ENCODE data around the gene MEIOSIN. TPM values are rescaled to one million over a fixed set of nuclear protein-coding genes. Genes with fewer than 3 reads are reported as not detected.

MEIOSIN gene
- total RNA-seq, 6 experiments from 2014 or later = 0.24 TPM; not detected in 5

GRCh38 chr19:45782820-45783785 lies 49.9 kb downstream of the MEIOSIN start:
- Histone ChIP-seq H3K4me3 (no peak overlapping the region), H3K4me1 (peaks cover 0 to 5% (median 0%) of the 10 kb centered on the region in 4 donors), H3K27ac (peak overlapping the region in 1 of 3 donors; percentile 33), H3K27me3 (no peaks in the 10 kb centered on the region), H3K9me3 (no peaks in the 10 kb centered on the region), H3K36me3 (no peaks in the 10 kb centered on the region)
- ATAC-seq = no peak
- TF ChIP-seq CTCF (IDR thresholded peaks at IDR 0.05) (no peak), POLR2A (IDR thresholded peaks at IDR 0.05) (no peak)
- intact Hi-C loops (cut with DNase I) = no loop called here
- WGBS (ENCODE audit: insufficient coverage, low coverage, low lambda C conversion rate, missing lambda C conversion rate) = 90% methylated on average over 4 of the region's 26 CpGs
- DNase-seq = no peak

DNA sequence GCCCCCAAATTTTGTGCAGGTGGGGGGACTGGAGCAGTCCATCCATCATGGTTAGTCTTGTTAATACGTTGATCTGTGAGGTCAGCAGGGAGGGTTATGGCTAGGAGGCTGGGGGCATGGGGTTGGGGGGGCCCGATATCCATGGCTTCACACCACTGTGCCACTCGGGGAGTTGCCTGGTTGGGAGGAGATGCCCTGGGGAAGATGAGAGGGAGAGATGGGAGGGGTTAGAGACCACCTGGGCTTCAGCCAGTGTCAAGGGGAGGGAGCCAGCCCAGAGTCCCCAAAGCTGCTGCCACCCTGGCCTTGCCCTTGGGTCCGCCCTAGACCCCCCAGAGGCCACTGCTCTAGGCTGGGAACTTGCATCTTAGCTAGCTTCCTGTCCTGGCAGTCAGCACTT lies 50.9 kb downstream of the MEIOSIN start:
- no peak for TF ChIP-seq POLR2A (IDR thresholded peaks at IDR 0.05)
- no peak for TF ChIP-seq CTCF (IDR thresholded peaks at IDR 0.05)
- intact Hi-C loops (cut with DNase I) = no loop called here
- H3K36me3 ChIP-seq = no peaks in the 10 kb centered on the region

GRCh38 chr19:45785097-45785496 lies 51.9 kb downstream of the MEIOSIN start:
- H3K9me3 ChIP-seq = no peaks in the 10 kb centered on the region
- no peaks in the 10 kb centered on the region for H3K36me3 ChIP-seq
- no peaks in the 10 kb centered on the region for H3K4me1 ChIP-seq
- intact Hi-C loops (cut with DNase I) = no loop called here
- no peaks in the 10 kb centered on the region for H3K27me3 ChIP-seq
- no peak overlapping the region for H3K4me3 ChIP-seq
- WGBS (ENCODE audit: insufficient coverage, low coverage, low lambda C conversion rate, missing lambda C conversion rate) = 68% methylated on average over 4 of the region's 5 CpGs
- no peak overlapping the region for H3K27ac ChIP-seq
- no peak for TF ChIP-seq CTCF (IDR thresholded peaks at IDR 0.05)
- TF ChIP-seq POLR2A (IDR thresholded peaks at IDR 0.05) = no peak
- ATAC-seq (no peak), DNase-seq (no peak)

More for the DNA sequence above, 50.9 kb downstream of the MEIOSIN start:
- no peaks in the 10 kb centered on the region for H3K9me3 ChIP-seq
- no CpG with 5 or more reads among the region's 4 CpGs for WGBS (ENCODE audit: insufficient coverage, low coverage, low lambda C conversion rate, missing lambda C conversion rate)
- no peaks in the 10 kb centered on the region for H3K27me3 ChIP-seq
- DNase-seq (no peak), ATAC-seq (no peak)
- no peak overlapping the region for H3K4me3 ChIP-seq
- H3K27ac ChIP-seq = no peak overlapping the region
- peaks cover 0 to 5% (median 0%) of the 10 kb centered on the region in 4 donors for H3K4me1 ChIP-seq

DNA sequence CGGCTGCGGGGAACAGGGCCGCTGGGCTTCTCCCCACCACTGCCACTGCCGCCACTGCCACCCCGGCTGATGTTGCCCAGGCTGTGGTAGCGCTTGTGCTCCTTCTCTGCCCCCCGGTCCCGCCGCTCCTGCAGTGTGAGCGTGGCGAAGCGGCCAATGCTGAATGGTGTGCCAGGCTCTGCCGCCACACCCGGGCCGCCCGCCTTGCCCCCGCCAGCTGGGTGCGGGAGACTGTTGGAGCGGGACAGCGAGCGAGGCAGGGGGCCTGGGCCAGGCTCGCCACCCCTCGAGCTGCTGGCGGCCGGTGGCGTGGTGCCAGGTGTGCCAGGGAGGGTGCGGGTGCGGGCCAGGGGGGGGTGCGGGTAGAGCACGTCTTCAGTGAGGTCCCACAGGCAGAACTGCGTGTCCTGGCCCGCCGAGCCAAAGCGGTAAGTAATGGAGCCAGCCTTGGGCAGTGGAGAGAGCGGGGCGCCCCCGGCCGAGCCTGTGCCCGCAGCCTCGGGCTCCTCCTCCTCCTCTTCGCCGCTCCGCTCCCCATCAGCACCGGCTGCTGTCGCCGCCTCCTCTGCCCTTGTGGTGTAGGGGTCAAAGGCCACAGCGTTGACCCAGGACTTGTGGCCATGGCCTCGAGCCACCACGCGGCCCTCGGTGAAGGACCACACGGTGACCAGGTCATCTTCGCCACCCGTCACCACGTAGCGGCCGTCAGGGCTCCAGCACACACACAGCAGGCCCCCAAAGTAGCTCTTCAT lies 52.7 kb downstream of the MEIOSIN start:
- Histone ChIP-seq H3K27me3 (no peaks in the 10 kb centered on the region), H3K4me1 (peaks cover 0 to 3% (median 0%) of the 10 kb centered on the region in 4 donors), H3K36me3 (no peaks in the 10 kb centered on the region), H3K4me3 (no peak overlapping the region), H3K27ac (no peak overlapping the region), H3K9me3 (no peaks in the 10 kb centered on the region)
- TF ChIP-seq CTCF (IDR thresholded peaks at IDR 0.05) (no peak), POLR2A (IDR thresholded peaks at IDR 0.05) (no peak)
- DNase-seq (peak in 1 of 3 donors; percentile 55), ATAC-seq (no peak)
- intact Hi-C loops (cut with DNase I) = no loop called here
- WGBS (ENCODE audit: insufficient coverage, low coverage, low lambda C conversion rate, missing lambda C conversion rate) = 90% methylated on average over 7 of the region's 57 CpGs
